ENCODE measurements around the gene TOX2. TPM values are rescaled to one million over a fixed set of nuclear protein-coding genes. Genes with fewer than 3 reads are reported as not detected.

Gene TOX2
- total RNA-seq, 1 donor: 5.2 TPM

DNA sequence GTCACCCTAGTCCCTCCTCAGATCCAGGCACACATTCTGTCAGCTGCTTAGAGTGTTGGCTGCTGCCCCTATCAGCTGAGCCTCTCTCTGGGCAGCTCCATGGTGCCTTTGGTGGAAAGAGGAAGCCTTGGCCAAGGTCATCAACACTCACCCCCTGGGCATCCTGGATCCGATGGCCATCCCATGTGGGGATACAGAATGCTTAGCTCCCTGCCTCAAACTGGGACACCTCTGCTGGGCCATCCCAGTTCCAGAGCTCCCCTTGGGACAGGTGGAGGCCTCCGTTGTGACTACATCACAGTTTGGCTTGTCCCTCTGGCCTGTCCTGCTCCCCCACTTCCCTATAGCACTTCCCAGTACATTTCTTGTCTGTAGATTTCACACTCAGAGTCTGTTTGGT is 45.6 kb downstream of the TOX2 start:
- no peak for DNase-seq (ENCODE audit: low read depth)
- no peak overlapping the region for H3K4me3 ChIP-seq (ENCODE audit: low read depth, low read length)
- TF ChIP-seq, protein P1, sequence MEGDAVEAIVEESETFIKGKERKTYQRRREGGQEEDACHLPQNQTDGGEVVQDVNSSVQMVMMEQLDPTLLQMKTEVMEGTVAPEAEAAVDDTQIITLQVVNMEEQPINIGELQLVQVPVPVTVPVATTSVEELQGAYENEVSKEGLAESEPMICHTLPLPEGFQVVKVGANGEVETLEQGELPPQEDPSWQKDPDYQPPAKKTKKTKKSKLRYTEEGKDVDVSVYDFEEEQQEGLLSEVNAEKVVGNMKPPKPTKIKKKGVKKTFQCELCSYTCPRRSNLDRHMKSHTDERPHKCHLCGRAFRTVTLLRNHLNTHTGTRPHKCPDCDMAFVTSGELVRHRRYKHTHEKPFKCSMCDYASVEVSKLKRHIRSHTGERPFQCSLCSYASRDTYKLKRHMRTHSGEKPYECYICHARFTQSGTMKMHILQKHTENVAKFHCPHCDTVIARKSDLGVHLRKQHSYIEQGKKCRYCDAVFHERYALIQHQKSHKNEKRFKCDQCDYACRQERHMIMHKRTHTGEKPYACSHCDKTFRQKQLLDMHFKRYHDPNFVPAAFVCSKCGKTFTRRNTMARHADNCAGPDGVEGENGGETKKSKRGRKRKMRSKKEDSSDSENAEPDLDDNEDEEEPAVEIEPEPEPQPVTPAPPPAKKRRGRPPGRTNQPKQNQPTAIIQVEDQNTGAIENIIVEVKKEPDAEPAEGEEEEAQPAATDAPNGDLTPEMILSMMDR (IDR thresholded peaks at IDR 0.05; ENCODE audit: insufficient read depth, low read length): no peak

- TF ChIP-seq, protein P1 (IDR thresholded peaks at IDR 0.05; ENCODE audit: insufficient read depth, low read length): no peak
- no peak for DNase-seq (ENCODE audit: low read depth)
- H3K4me3 ChIP-seq (ENCODE audit: low read depth, low read length): no peak overlapping the region
Observed at GRCh38 chr20:43961116-43961515, 46.5 kb downstream of the TOX2 start.

GRCh38 chr20:43961541-43962471 is 47.2 kb downstream of the TOX2 start:
- no peak for DNase-seq (ENCODE audit: low read depth)
- H3K4me3 ChIP-seq (ENCODE audit: low read depth, low read length): no peak overlapping the region
- TF ChIP-seq, protein P1 (IDR thresholded peaks at IDR 0.05; ENCODE audit: insufficient read depth, low read length): no peak

DNA sequence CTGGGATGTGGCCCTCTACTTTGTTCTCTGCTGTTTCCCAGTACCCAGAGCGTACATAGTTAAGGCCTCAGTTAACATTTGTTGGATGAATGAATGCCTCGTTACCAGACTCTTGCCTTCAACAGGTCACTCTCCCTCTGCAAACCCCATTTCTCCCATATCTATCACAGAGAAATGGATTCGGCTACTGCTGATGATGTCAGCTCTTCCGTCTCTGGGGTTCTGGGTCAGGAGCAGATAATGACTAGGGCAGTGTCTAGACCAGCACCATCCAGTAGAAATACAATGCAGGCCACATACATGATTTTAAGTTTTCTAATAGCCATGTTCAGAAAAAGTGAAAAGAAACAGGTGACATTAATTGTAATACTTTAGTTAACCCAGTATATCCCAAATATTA is 47.9 kb downstream of the TOX2 start:
- H3K4me3 ChIP-seq (ENCODE audit: low read depth, low read length): no peak overlapping the region
- TF ChIP-seq, protein P1 (IDR thresholded peaks at IDR 0.05; ENCODE audit: insufficient read depth, low read length): no peak
- no peak for DNase-seq (ENCODE audit: low read depth)

DNA sequence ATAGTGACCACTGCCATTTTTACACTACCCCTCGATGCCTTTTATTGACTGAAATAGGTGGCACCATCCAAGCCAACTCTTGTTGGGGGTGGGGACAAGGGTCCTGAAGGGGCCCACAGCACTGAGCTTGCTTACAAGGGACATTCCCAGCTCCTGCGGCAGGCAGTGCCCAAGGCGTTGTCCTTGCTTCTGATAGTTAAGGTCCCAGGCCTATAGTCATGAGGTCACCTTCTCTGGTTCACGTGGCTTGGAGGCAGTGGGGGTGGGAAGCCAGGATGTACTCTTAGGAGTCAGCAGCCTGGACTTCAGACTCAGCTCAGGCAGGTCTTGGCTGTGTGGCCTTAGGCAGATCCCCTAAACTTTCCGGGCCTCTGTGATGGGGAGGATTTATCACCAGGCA is 48.6 kb downstream of the TOX2 start:
- H3K4me3 ChIP-seq (ENCODE audit: low read depth, low read length): no peak overlapping the region
- no peak for DNase-seq (ENCODE audit: low read depth)
- TF ChIP-seq, protein P1 (IDR thresholded peaks at IDR 0.05; ENCODE audit: insufficient read depth, low read length): no peak

- H3K4me3 ChIP-seq (ENCODE audit: low read depth, low read length): no peak overlapping the region
- TF ChIP-seq, protein P1 (IDR thresholded peaks at IDR 0.05; ENCODE audit: insufficient read depth, low read length): no peak
- DNase-seq (ENCODE audit: low read depth): peak; percentile 87
Observed at GRCh38 chr20:43963872-43964791, 49.5 kb downstream of the TOX2 start.
